Measurements from ENCODE around the gene AP3S2. TPM values are rescaled to one million over a fixed set of nuclear protein-coding genes. Genes with fewer than 3 reads are reported as not detected.

Gene AP3S2
- total RNA-seq, 1 experiment from 2014 or later: 35.7 TPM

- POLR2A ChIA-PET: no interaction called here
- ATAC-seq: no peak
- CTCF ChIA-PET: no interaction called here
- Mint-ChIP-seq H3K9me3 (peaks cover 6% of the 10 kb centered on the region; the same call in 1 of the 2 replicates), H3K27ac (no peak overlapping the region), H3K4me1 (no peaks in the 10 kb centered on the region), H3K36me3 (peaks cover 43% of the 10 kb centered on the region), H3K27me3 (ENCODE audit: low read depth) (no peaks in the 10 kb centered on the region; the same call in 1 of the 2 replicates), H3K4me3 (no peak overlapping the region)
- DNase-seq (ENCODE audit: low spot score): no peak
- TF ChIP-seq ESRRA (CRISPR knock-in tag; IDR thresholded peaks at IDR 0.05; ENCODE audit: borderline replicate concordance) (no peak), USF1 (CRISPR knock-in tag; IDR thresholded peaks at IDR 0.05) (no peak), ZBTB21 (CRISPR knock-in tag; IDR thresholded peaks at IDR 0.05; ENCODE audit: borderline replicate concordance) (no peak)
Measured at GRCh38 chr15:89851673-89852341, 42.0 kb downstream of the AP3S2 start.

- no peak overlapping the region for H3K4me3 Mint-ChIP-seq
- H3K4me1 Mint-ChIP-seq: no peaks in the 10 kb centered on the region
- ChIA-PET CTCF (interaction anchor here (0.8 kb wide), 1 partner anchor 26 kb away, joined by 3 read pairs; no protein-coding TSS in a partner anchor), POLR2A (no interaction called here)
- H3K36me3 Mint-ChIP-seq: peaks cover 35% of the 10 kb centered on the region
- no peak for TF ChIP-seq E2F5 (CRISPR knock-in tag; IDR thresholded peaks at IDR 0.05)
- TF ChIP-seq IRF1 (CRISPR knock-in tag; IDR thresholded peaks at IDR 0.05): no peak
- no peak for TF ChIP-seq ZNF317 (CRISPR knock-in tag; IDR thresholded peaks at IDR 0.05; ENCODE audit: borderline replicate concordance, low read depth)
- no peak for TF ChIP-seq PRDM15 (CRISPR knock-in tag; IDR thresholded peaks at IDR 0.05)
- TF ChIP-seq ZMAT4 (CRISPR knock-in tag; IDR thresholded peaks at IDR 0.05): no peak
- TF ChIP-seq FOXK1 (CRISPR knock-in tag; IDR thresholded peaks at IDR 0.05): no peak
- TF ChIP-seq GTF2I (CRISPR knock-in tag; conservative IDR thresholded peaks at IDR 0.05): no peak
- H3K9me3 Mint-ChIP-seq: 0 out of 2 replicates have a peak, but pooled peaks cover 3% of the 10 kb centered on the region
- DNase-seq (ENCODE audit: low spot score) (no peak), ATAC-seq (no peak)
- no peaks in the 10 kb centered on the region; the same call in 1 of the 2 replicates for H3K27me3 Mint-ChIP-seq (ENCODE audit: low read depth)
- H3K27ac Mint-ChIP-seq: peak overlapping the region; percentile 29; the same call in 1 of the 2 replicates
Measured at GRCh38 chr15:89848970-89849292, 44.9 kb downstream of the AP3S2 start.

- Mint-ChIP-seq H3K27me3 (ENCODE audit: low read depth) (no peaks in the 10 kb centered on the region), H3K4me3 (no peak overlapping the region), H3K4me1 (no peaks in the 10 kb centered on the region), H3K27ac (no peak overlapping the region), H3K36me3 (peaks cover 24% of the 10 kb centered on the region), H3K9me3 (no peaks in the 10 kb centered on the region)
- CTCF ChIA-PET: interaction anchor here (0.7 kb wide), 1 partner anchor 454 kb away, joined by 4 read pairs; no protein-coding TSS in a partner anchor
- POLR2A ChIA-PET: no interaction called here
- ATAC-seq (no peak), DNase-seq (ENCODE audit: low spot score) (no peak)
- TF ChIP-seq ZNF512 (CRISPR knock-in tag; IDR thresholded peaks at IDR 0.05; ENCODE audit: borderline replicate concordance): no peak
- no peak for TF ChIP-seq ATF1 (CRISPR knock-in tag; IDR thresholded peaks at IDR 0.05)
- no peak for TF ChIP-seq ETV6 (CRISPR knock-in tag; IDR thresholded peaks at IDR 0.05)
- TF ChIP-seq CDX4 (CRISPR knock-in tag; IDR thresholded peaks at IDR 0.05; ENCODE audit: borderline replicate concordance): no peak
- TF ChIP-seq MXD4 (CRISPR knock-in tag; IDR thresholded peaks at IDR 0.05; ENCODE audit: borderline replicate concordance): no peak
- no peak for TF ChIP-seq ZBTB21 (CRISPR knock-in tag; IDR thresholded peaks at IDR 0.05; ENCODE audit: borderline replicate concordance)
- TF ChIP-seq SP1 (CRISPR knock-in tag; conservative IDR thresholded peaks at IDR 0.05): no peak
- no peak for TF ChIP-seq OVOL2 (CRISPR knock-in tag; IDR thresholded peaks at IDR 0.05; ENCODE audit: borderline replicate concordance)
- no peak for TF ChIP-seq PRRX2 (CRISPR knock-in tag; IDR thresholded peaks at IDR 0.05)
- no peak for TF ChIP-seq E2F5 (CRISPR knock-in tag; IDR thresholded peaks at IDR 0.05)
- TF ChIP-seq GRHL2 (CRISPR knock-in tag; IDR thresholded peaks at IDR 0.05; ENCODE audit: insufficient replicate concordance, severe bottlenecking): no peak
- no peak for TF ChIP-seq RELA (CRISPR knock-in tag; IDR thresholded peaks at IDR 0.05; ENCODE audit: borderline replicate concordance)
- TF ChIP-seq USF1 (CRISPR knock-in tag; IDR thresholded peaks at IDR 0.05): no peak
Measured at GRCh38 chr15:89847101-89847500, 46.7 kb downstream of the AP3S2 start.
